ENCODE data around the gene MYEF2.

DNA sequence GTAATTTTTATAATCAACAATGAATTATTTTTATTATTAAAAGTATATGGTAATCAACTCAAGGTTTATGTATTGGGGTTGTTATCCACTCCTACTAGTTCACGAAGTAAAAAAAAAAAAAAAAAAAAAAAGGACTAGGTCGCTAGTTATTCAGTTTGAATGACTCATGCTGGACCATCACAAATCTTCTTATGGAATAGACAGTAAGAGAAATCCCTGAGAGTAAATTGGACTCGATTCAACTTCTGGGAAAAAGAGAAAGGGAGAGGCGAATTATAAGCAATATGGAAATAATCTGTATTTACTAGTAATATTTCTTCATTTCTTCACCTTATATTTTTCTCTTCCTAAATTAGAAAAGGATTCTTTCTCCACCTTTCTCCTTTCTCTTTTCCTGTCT is 2.0 kb downstream of the MYEF2 start:
- TF ChIP-seq CTCF (conservative IDR thresholded peaks at IDR 0.05; ENCODE audit: low read length) (no peak), EZH2phosphoT487 (IDR thresholded peaks at IDR 0.05; ENCODE audit: borderline replicate concordance, low read depth, low read length) (no peak)
